KMS-11 (cell line): ENCODE results near the gene PDE6B.

ENCODE experiments used
- H2AFZ ChIP-seq: fragments of 200-600 bp; sonication (generic); 2 replicates; pipeline ENCODE4 v1.6.1; 2016; ENCODE audit warnings: antibody characterized with exemption, mixed run types, low read depth
- H3K27ac ChIP-seq: fragments of 200-600 bp; sonication (generic); 2 replicates; pipeline ENCODE4 v1.6.1; 2016; ENCODE audit warnings: mild to moderate bottlenecking, mixed run types
- H3K27me3 ChIP-seq: fragments of 200-600 bp; sonication (generic); 2 replicates; pipeline ENCODE4 v1.6.1; 2017; ENCODE audit warnings: mild to moderate bottlenecking, low read depth, mixed run types, moderate library complexity; ENCODE audit not compliant: insufficient read depth
- H3K36me3 ChIP-seq: fragments of 200-600 bp; sonication (generic); 2 replicates; pipeline ENCODE4 v1.6.1; 2017; ENCODE audit warnings: mild to moderate bottlenecking, mixed run types; ENCODE audit not compliant: insufficient read depth
- H3K4me1 ChIP-seq: fragments of 200-600 bp; sonication (generic); 2 replicates; pipeline ENCODE4 v1.6.1; 2016; ENCODE audit warnings: mild to moderate bottlenecking, low read depth, mixed run types; ENCODE audit not compliant: poor library complexity, severe bottlenecking
- H3K4me2 ChIP-seq: fragments of 200-600 bp; sonication (generic); 2 replicates; pipeline ENCODE4 v1.7.0; 2016; ENCODE audit warnings: mild to moderate bottlenecking, mixed run types
- H3K4me3 ChIP-seq: fragments of 200-600 bp; sonication (generic); IDR thresholded peaks from 2 replicates; pipeline ENCODE4 v1.6.1; 2017; ENCODE audit warnings: low read depth, low read length, mixed read lengths; ENCODE audit not compliant: insufficient read depth
- H3K79me2 ChIP-seq: fragments of 200-600 bp; sonication (generic); 2 replicates; pipeline ENCODE4 v1.6.1; 2016; ENCODE audit warnings: low read depth, mixed run types; ENCODE audit not compliant: insufficient read depth
- H3K9ac ChIP-seq: fragments of 200-600 bp; sonication (generic); 2 replicates; pipeline ENCODE4 v1.6.1; 2016; ENCODE audit warnings: mild to moderate bottlenecking, mixed run types
- H4K20me1 ChIP-seq: fragments of 200-600 bp; sonication (generic); 2 replicates; pipeline ENCODE4 v1.6.1; 2016; ENCODE audit warnings: mild to moderate bottlenecking, mixed run types; ENCODE audit not compliant: insufficient read depth
- CTCF ChIP-seq: fragments of 200-600 bp; sonication (generic); conservative IDR thresholded peaks from 2 replicates; pipeline ENCODE4 v1.6.1; 2017; ENCODE audit warnings: low read depth, mild to moderate bottlenecking, antibody characterized with exemption, low read length, moderate library complexity, mixed read lengths

Gene PDE6B

GRCh38 chr4:687048-687970 lies 61.9 kb downstream of the PDE6B start:
- no peak overlapping the region for H3K4me2 ChIP-seq

GRCh38 chr4:687971-688853 lies 62.8 kb downstream of the PDE6B start:
- Histone ChIP-seq H3K4me2 (no peak overlapping the region), H2AFZ (no peak overlapping the region), H4K20me1 (no peaks in the 10 kb centered on the region), H3K36me3 (no peaks in the 10 kb centered on the region), H3K27me3 (no peaks in the 10 kb centered on the region), H3K79me2 (no peaks in the 10 kb centered on the region), H3K4me3 (no peak overlapping the region), H3K4me1 (no peaks in the 10 kb centered on the region), H3K9ac (no peak overlapping the region), H3K27ac (no peak overlapping the region)
- TF ChIP-seq CTCF: no peak

More at GRCh38 chr4:687048-687970, 61.9 kb downstream of the PDE6B start:
- Histone ChIP-seq H4K20me1 (no peaks in the 10 kb centered on the region), H3K4me3 (no peak overlapping the region), H3K27me3 (no peaks in the 10 kb centered on the region), H3K4me1 (no peaks in the 10 kb centered on the region), H3K9ac (no peak overlapping the region), H2AFZ (no peak overlapping the region), H3K36me3 (no peaks in the 10 kb centered on the region), H3K79me2 (no peaks in the 10 kb centered on the region), H3K27ac (no peak overlapping the region)
- TF ChIP-seq CTCF: no peak

- Histone ChIP-seq H3K27ac (no peak within 1 kb of the TSS), H3K36me3 (no peaks in the 10 kb centered on the region), H4K20me1 (no peaks in the 10 kb centered on the region), H3K9ac (no peak within 1 kb of the TSS), H3K27me3 (no peaks in the 10 kb centered on the region), H3K4me2 (no peak within 1 kb of the TSS), H3K4me3 (no peak within 1 kb of the TSS), H2AFZ (no peak within 1 kb of the TSS), H3K79me2 (no peaks in the 10 kb centered on the region), H3K4me1 (no peaks in the 10 kb centered on the region)
- no peak for TF ChIP-seq CTCF
Measured at GRCh38 chr4:688854-689681, 63.7 kb downstream of the PDE6B start, which contains the start of gene SLC49A3. Gene SLC49A3, minus strand, starts transcription at chr4:689151. Its CDS starts 24 bp downstream, at chr4:689127.

- H3K4me1 ChIP-seq: no peaks in the 10 kb centered on the region
- no peak overlapping the region for H3K4me2 ChIP-seq
- H4K20me1 ChIP-seq: no peaks in the 10 kb centered on the region
Measured at GRCh38 chr4:689723-690122, 64.3 kb downstream of the PDE6B start.

More at GRCh38 chr4:689723-690122, 64.3 kb downstream of the PDE6B start:
- H3K79me2 ChIP-seq: no peaks in the 10 kb centered on the region
- H3K4me3 ChIP-seq: no peak overlapping the region
- TF ChIP-seq CTCF: no peak
- H3K36me3 ChIP-seq: no peaks in the 10 kb centered on the region
- no peak overlapping the region for H3K27ac ChIP-seq
- no peaks in the 10 kb centered on the region for H3K27me3 ChIP-seq
- H2AFZ ChIP-seq: no peak overlapping the region
- no peak overlapping the region for H3K9ac ChIP-seq
